Measurements from ENCODE around the gene MCM3AP.

DNA sequence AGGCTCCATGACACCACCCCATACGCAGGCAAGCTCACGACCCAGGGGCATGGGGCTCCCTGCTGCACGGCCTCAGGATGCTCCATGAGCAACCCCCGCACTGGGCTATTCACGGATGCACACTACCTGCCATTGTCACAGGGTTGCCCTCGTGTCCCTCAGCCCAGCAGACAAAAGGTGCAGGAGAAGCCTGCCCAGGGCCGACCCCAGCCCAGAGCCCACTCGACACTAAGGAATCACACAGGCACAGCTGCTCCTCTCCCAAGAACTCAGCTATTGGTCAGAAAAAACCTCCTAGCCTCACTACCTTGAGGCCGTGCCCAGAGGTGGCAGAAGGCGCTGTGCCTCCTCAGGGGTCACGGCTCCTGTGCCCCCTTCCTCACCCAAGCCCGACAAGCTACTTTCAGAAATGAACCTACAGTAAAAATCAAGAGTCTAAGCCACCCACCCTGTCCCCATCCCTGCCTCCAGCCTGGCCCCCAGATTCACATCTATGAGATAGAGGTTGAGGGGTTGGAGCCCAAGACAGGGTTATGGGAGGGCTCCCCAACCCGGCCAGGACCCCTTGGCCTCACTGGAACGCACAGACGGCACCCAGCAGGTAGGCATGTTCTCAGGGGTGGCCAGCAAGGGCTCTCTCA is 94.8 kb downstream of the MCM3AP start:
- TF ChIP-seq, protein P1, sequence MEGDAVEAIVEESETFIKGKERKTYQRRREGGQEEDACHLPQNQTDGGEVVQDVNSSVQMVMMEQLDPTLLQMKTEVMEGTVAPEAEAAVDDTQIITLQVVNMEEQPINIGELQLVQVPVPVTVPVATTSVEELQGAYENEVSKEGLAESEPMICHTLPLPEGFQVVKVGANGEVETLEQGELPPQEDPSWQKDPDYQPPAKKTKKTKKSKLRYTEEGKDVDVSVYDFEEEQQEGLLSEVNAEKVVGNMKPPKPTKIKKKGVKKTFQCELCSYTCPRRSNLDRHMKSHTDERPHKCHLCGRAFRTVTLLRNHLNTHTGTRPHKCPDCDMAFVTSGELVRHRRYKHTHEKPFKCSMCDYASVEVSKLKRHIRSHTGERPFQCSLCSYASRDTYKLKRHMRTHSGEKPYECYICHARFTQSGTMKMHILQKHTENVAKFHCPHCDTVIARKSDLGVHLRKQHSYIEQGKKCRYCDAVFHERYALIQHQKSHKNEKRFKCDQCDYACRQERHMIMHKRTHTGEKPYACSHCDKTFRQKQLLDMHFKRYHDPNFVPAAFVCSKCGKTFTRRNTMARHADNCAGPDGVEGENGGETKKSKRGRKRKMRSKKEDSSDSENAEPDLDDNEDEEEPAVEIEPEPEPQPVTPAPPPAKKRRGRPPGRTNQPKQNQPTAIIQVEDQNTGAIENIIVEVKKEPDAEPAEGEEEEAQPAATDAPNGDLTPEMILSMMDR (conservative IDR thresholded peaks at IDR 0.05; ENCODE audit: low read depth, low read length), result no peak
- TF ChIP-seq EZH2 (IDR thresholded peaks at IDR 0.05; ENCODE audit: low read length, unreplicated experiment), result no peak
- TF ChIP-seq EZH2phosphoT487 (IDR thresholded peaks at IDR 0.05; ENCODE audit: borderline replicate concordance, low read length), result no peak
